GM10248 (cell line): ENCODE measurements around the gene NUP35.
A peak's percentile ranks its signal among the peaks of the same experiment; 100 is the strongest.

ENCODE experiments used
- CTCF ChIA-PET: fragments of 300-600 bp; sonication (Branson Sonifier 250); formaldehyde crosslinking; extraction: SDS; loops from one replicate; lab custom pipeline; 2021; ENCODE audit warnings: antibody characterized with exemption; lab: Yijun Ruan, JAX
- POLR2A ChIA-PET: fragments of 350-650 bp; sonication (Branson Sonifier 250); formaldehyde crosslinking; extraction: SDS; loops from one replicate; lab custom pipeline; 2020; ENCODE audit warnings: antibody characterized with exemption; lab: Yijun Ruan, JAX
- DNase-seq: peaks from one replicate; pipeline ENCODE4 v3.0.0; 2012; ENCODE audit errors: extremely low spot score
- TF ChIP-seq, protein P1 (sequence below): IDR thresholded peaks from 2 replicates; pipeline ENCODE4 v1.5.1; 2012; ENCODE audit warnings: mild to moderate bottlenecking, low read depth; ENCODE audit errors: extremely low read depth, missing control alignments, control extremely low read depth

The NUP35 gene

DNA sequence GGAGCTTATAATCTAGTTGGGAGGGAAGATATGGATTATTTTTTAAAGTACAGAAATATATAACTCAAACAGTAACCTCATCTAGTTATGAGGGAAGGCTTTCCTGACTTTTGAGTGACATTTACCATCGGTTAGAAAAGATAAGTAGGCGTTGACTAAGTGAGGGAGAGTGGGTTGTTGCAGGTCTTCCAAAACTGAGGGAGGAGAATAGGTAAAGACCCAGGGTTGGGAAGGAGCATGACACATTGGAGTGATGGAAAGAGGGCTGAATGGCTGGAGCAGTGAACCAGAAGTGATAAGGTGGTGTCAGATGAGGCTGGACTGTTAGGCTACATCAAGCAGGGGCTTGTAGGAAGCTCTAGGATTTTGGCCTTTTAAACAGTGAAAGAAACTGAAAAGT lies 10.6 kb upstream of the NUP35 start:
- POLR2A ChIA-PET, result no interaction called here
- TF ChIP-seq, protein P1, sequence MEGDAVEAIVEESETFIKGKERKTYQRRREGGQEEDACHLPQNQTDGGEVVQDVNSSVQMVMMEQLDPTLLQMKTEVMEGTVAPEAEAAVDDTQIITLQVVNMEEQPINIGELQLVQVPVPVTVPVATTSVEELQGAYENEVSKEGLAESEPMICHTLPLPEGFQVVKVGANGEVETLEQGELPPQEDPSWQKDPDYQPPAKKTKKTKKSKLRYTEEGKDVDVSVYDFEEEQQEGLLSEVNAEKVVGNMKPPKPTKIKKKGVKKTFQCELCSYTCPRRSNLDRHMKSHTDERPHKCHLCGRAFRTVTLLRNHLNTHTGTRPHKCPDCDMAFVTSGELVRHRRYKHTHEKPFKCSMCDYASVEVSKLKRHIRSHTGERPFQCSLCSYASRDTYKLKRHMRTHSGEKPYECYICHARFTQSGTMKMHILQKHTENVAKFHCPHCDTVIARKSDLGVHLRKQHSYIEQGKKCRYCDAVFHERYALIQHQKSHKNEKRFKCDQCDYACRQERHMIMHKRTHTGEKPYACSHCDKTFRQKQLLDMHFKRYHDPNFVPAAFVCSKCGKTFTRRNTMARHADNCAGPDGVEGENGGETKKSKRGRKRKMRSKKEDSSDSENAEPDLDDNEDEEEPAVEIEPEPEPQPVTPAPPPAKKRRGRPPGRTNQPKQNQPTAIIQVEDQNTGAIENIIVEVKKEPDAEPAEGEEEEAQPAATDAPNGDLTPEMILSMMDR, result no peak
- CTCF ChIA-PET, result interaction anchor here (0.6 to 1.4 kb wide), 2 partner anchors 10 to 37 kb away, joined by 3 to 6 read pairs; partner anchors contain the start of gene NUP35
- no peak for DNase-seq

GRCh38 chr2:183117226-183117625 lies 7.0 kb upstream of the NUP35 start:
- POLR2A ChIA-PET, result no interaction called here
- no peak for DNase-seq
- CTCF ChIA-PET, result interaction anchor here (0.9 to 1.2 kb wide), 2 partner anchors 9 to 27 kb away, joined by 3 read pairs; no protein-coding TSS in a partner anchor
- TF ChIP-seq, protein P1, result no peak

GRCh38 chr2:183123117-183123958 lies 905 bp upstream of the NUP35 start:
- CTCF ChIA-PET, result interaction anchor here (0.8 to 2.9 kb wide), 4 partner anchors 9 to 59 kb away, joined by 3 to 6 read pairs (median 5); no protein-coding TSS in a partner anchor
- TF ChIP-seq, protein P1, result no peak
- DNase-seq, result no peak

GRCh38 chr2:183123959-183124221 lies 353 bp upstream of the NUP35 start:
- CTCF ChIA-PET, result interaction anchor here (1.3 to 2.9 kb wide), 2 partner anchors 10 to 53 kb away, joined by 4 to 6 read pairs; no protein-coding TSS in a partner anchor
- TF ChIP-seq, protein P1, result no peak
- peak; percentile 39 for DNase-seq
- POLR2A ChIA-PET, result no interaction called here

More at GRCh38 chr2:183123117-183123958, 905 bp upstream of the NUP35 start:
- POLR2A ChIA-PET, result no interaction called here

DNA sequence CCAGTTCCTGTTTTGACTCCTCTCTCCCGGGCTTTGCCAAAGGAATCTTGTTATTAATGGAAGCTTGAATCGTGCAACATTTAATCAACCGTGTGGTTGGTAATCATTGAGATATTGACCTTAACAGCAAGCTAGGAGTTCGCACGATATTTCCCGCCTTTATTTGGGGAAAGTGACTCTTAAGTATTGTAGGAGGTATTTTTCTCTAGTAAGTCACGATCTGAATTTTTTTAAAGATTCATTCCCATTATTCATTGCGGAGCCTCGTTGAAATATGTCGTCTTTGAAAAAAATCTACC lies 663 bp downstream of the NUP35 start:
- TF ChIP-seq, protein P1, result no peak
- no peak for DNase-seq
- ChIA-PET POLR2A (no interaction called here), CTCF (interaction anchor here (0.8 to 2.9 kb wide), 3 partner anchors 11 to 46 kb away, joined by 3 to 6 read pairs (median 3); partner anchors contain the start of gene DUSP19)

DNA sequence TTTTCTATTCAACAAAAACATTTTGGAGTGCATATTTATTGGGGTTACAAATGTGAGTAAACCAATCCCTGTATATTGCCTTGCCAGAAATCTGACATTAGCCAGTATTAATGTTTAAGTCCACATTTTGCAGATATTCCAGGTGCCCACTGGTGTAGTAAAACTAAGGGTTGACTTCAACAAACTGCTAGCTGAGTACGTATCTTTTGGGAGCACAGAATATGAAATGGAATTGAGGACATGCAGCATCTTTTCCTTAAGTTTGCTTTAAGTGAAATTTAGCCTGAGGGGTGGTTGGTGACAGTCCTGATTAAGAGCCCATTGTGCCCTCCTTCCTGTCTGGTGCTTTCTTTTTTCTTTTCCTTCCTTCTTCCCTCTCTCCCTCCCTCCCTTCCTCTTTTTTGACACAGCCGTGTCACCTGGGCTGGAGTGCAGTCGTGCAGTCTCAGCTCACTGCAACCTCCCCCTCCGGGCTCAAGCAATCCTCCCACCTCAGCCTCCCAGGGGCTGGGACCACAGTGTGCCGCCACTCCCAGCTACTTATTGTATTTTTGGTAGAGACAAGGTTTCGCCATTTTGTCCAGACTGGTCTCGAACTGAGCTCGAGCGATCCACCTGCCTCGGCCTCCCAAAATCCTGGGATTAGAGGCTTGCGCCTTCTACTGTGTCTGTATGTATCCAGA lies 1.6 kb downstream of the NUP35 start:
- POLR2A ChIA-PET, result no interaction called here

More for the DNA sequence above, 1.6 kb downstream of the NUP35 start:
- DNase-seq, result no peak
- TF ChIP-seq, protein P1, result no peak
- CTCF ChIA-PET, result interaction anchor here (1.0 kb wide), 1 partner anchor 9 kb away, joined by 3 read pairs; no protein-coding TSS in a partner anchor
